Medulla oblongata (tissue), 1 donor: ENCODE data around the gene SLC34A2.
"Not testable (repeated sequence)": the region's sequence is repeated elsewhere in the genome, so short reads cannot be mapped to it uniquely, and the experiment has no call there.

Experiments used
- DNase-seq: peaks from one replicate; pipeline ENCODE4 v3.0.0-alpha.2; 2015; ENCODE audit errors: extremely low spot score

SLC34A2 gene

GRCh38 chr4:25661441-25661840, 5.8 kb downstream of the SLC34A2 start:
- DNase-seq: not testable (repeated sequence)

GRCh38 chr4:25662306-25662705, 6.7 kb downstream of the SLC34A2 start:
- no peak for DNase-seq

- no peak for DNase-seq
Measured at GRCh38 chr4:25663781-25664180, 8.1 kb downstream of the SLC34A2 start.

GRCh38 chr4:25666031-25666630, 10.5 kb downstream of the SLC34A2 start:
- DNase-seq: no peak

GRCh38 chr4:25667931-25668557, 12.4 kb downstream of the SLC34A2 start:
- DNase-seq: no peak

- DNase-seq: peak; percentile 60
Measured at GRCh38 chr4:25670991-25671390, 15.3 kb downstream of the SLC34A2 start.

- DNase-seq: no peak
Measured at GRCh38 chr4:25672756-25673155, 17.1 kb downstream of the SLC34A2 start.

- no peak for DNase-seq
Measured at GRCh38 chr4:25674386-25674785, 18.7 kb downstream of the SLC34A2 start.

GRCh38 chr4:25676221-25676620, 20.6 kb downstream of the SLC34A2 start:
- DNase-seq: no peak

GRCh38 chr4:25677157-25677556, 21.5 kb downstream of the SLC34A2 start:
- no peak for DNase-seq

- no peak for DNase-seq
Measured at GRCh38 chr4:25677943-25678342, 22.3 kb downstream of the SLC34A2 start.

GRCh38 chr4:25687773-25688172, 32.1 kb downstream of the SLC34A2 start:
- no peak for DNase-seq

GRCh38 chr4:25694466-25694865, 38.8 kb downstream of the SLC34A2 start:
- DNase-seq: no peak

GRCh38 chr4:25696409-25696808, 40.8 kb downstream of the SLC34A2 start:
- DNase-seq: no peak

- DNase-seq: no peak
Measured at GRCh38 chr4:25697516-25697915, 41.9 kb downstream of the SLC34A2 start.

- no peak for DNase-seq
Measured at GRCh38 chr4:25700661-25701060, 45.0 kb downstream of the SLC34A2 start.

GRCh38 chr4:25702848-25703247, 47.2 kb downstream of the SLC34A2 start:
- peak; percentile 79 for DNase-seq

GRCh38 chr4:25703731-25704388, 48.2 kb downstream of the SLC34A2 start:
- DNase-seq: no peak

GRCh38 chr4:25704516-25704915, 48.9 kb downstream of the SLC34A2 start:
- no peak for DNase-seq

- DNase-seq: no peak
Measured at GRCh38 chr4:25710637-25711036, 55.0 kb downstream of the SLC34A2 start.

- DNase-seq: no peak
Measured at GRCh38 chr4:25712611-25713010, 57.0 kb downstream of the SLC34A2 start.

- no peak for DNase-seq
Measured at GRCh38 chr4:25713812-25714211, 58.2 kb downstream of the SLC34A2 start.

GRCh38 chr4:25722964-25723363, 67.3 kb downstream of the SLC34A2 start:
- no peak for DNase-seq
